CD14-positive monocyte (primary cell): ENCODE results near the gene LARP4B. TPM values are rescaled to one million over a fixed set of nuclear protein-coding genes. Genes with fewer than 3 reads are reported as not detected.

Experiments
- DNase-seq, 3 donors: peaks; one replicate each; pipeline ENCODE4 v3.0.0-alpha.2; 2011 to 2022
- H2AFZ ChIP-seq: 2 replicates; pipeline ENCODE4 v1.6.0; 2012; ENCODE audit warnings: mild to moderate bottlenecking, low read depth, low read length, inconsistent platforms; ENCODE audit not compliant: insufficient read depth, poor library complexity, severe bottlenecking
- H3K27ac ChIP-seq, 2 donors: 1 replicate in 1 of 2; 2 replicates in 1 of 2; pipeline ENCODE4 v1.5.1; 2012 to 2013; ENCODE audit warnings: low read length in 2 of 2, control low read depth in 1 of 2, inconsistent platforms in 1 of 2, low read depth in 1 of 2, mild to moderate bottlenecking in 1 of 2
- H3K27me3 ChIP-seq, 2 donors: one replicate each; pipeline versions ENCODE4 v1.6.0 to v1.6.1; 2011 to 2013; ENCODE audit warnings: low read length in 2 of 2; ENCODE audit not compliant: control insufficient read depth in 2 of 2, insufficient read depth in 2 of 2
- H3K36me3 ChIP-seq, 2 donors: replicated peaks in 1 of 2; 1 replicate in 1 of 2; 2 replicates in 1 of 2; pipeline versions ENCODE4 v1.5.1 to v1.6.1; 2012 to 2013; ENCODE audit warnings: low read length in 2 of 2, control low read depth in 1 of 2, inconsistent platforms in 1 of 2, mild to moderate bottlenecking in 1 of 2; ENCODE audit not compliant: insufficient read depth in 2 of 2, control insufficient read depth in 1 of 2
- H3K4me1 ChIP-seq, 2 donors: 1 replicate in 1 of 2; 2 replicates in 1 of 2; pipeline versions ENCODE4 v1.5.1 to v1.6.1; 2012 to 2013; ENCODE audit warnings: low read length in 2 of 2, control low read depth in 1 of 2, inconsistent platforms in 1 of 2, mild to moderate bottlenecking in 1 of 2, moderate library complexity in 1 of 2; ENCODE audit not compliant: insufficient read depth in 2 of 2, control insufficient read depth in 1 of 2
- H3K4me2 ChIP-seq: replicated peaks from 2 replicates; pipeline ENCODE3; 2012; ENCODE audit warnings: low read length, moderate library complexity, mild to moderate bottlenecking; ENCODE audit not compliant: poor library complexity, severe bottlenecking; ENCODE audit errors: extremely low read depth
- H3K4me3 ChIP-seq, 3 experiments: fragments of 200-600 bp in 1 of 3; sonication (generic) in 1 of 3; replicated peaks in 1 of 3; 1 replicate in 2 of 3; 2 replicates in 1 of 3; pipeline ENCODE4 v1.5.1; 2011 to 2013; ENCODE audit warnings: low read length in 3 of 3, mild to moderate bottlenecking in 3 of 3, control low read depth in 2 of 3, low read depth in 2 of 3, inconsistent platforms in 1 of 3, moderate library complexity in 1 of 3
- H3K79me2 ChIP-seq: 2 replicates; pipeline ENCODE4 v1.6.0; 2012; ENCODE audit warnings: mild to moderate bottlenecking, control low read depth, inconsistent platforms, low read length, moderate library complexity; ENCODE audit not compliant: insufficient read depth
- H3K9ac ChIP-seq: 2 replicates; pipeline ENCODE4 v1.6.0; 2017; ENCODE audit warnings: low read length, mild to moderate bottlenecking; ENCODE audit not compliant: insufficient read depth, poor library complexity, severe bottlenecking
- H3K9me3 ChIP-seq, 2 donors: replicated peaks in 1 of 2; 1 replicate in 1 of 2; 2 replicates in 1 of 2; pipeline versions ENCODE4 v1.5.1 to v1.6.1; 2012 to 2013; ENCODE audit warnings: low read length in 2 of 2, control low read depth in 1 of 2; ENCODE audit not compliant: control insufficient read depth in 1 of 2, insufficient read depth in 1 of 2
- H4K20me1 ChIP-seq: 2 replicates; pipeline ENCODE4 v1.6.0; 2012; ENCODE audit warnings: mild to moderate bottlenecking, low read length, control low read depth, moderate library complexity; ENCODE audit not compliant: insufficient read depth
- H3K27ac Mint-ChIP-seq, 7 donors: one replicate each; pipeline ENCODE4 v1.8.0; 2020; ENCODE audit warnings: mild to moderate bottlenecking in 7 of 7, mixed read lengths in 7 of 7, moderate library complexity in 6 of 7, inconsistent platforms in 2 of 7
- H3K27me3 Mint-ChIP-seq, 3 donors: one replicate each; pipeline ENCODE4 v1.8.0; 2021 to 2022; ENCODE audit warnings: low read depth in 3 of 3, mild to moderate bottlenecking in 3 of 3, mixed read lengths in 3 of 3, moderate library complexity in 3 of 3, inconsistent platforms in 1 of 3
- H3K36me3 Mint-ChIP-seq, 2 donors: one replicate each; pipeline ENCODE4 v1.8.0; 2020; ENCODE audit warnings: mixed read lengths in 2 of 2, inconsistent platforms in 1 of 2, mild to moderate bottlenecking in 1 of 2
- H3K4me1 Mint-ChIP-seq: one replicate; pipeline ENCODE4 v1.8.0; 2020; ENCODE audit warnings: mild to moderate bottlenecking, mixed read lengths
- H3K4me3 Mint-ChIP-seq, 2 donors: one replicate each; pipeline ENCODE4 v1.8.0; 2020; ENCODE audit warnings: mild to moderate bottlenecking in 2 of 2, mixed read lengths in 2 of 2, moderate library complexity in 1 of 2
- H3K9me3 Mint-ChIP-seq, 7 donors: one replicate each; pipeline ENCODE4 v1.8.0; 2020 to 2022; ENCODE audit warnings: mixed read lengths in 7 of 7, mild to moderate bottlenecking in 6 of 7, moderate library complexity in 6 of 7, inconsistent platforms in 2 of 7
- CTCF ChIP-seq: fragments of 200-600 bp; IDR thresholded peaks from one replicate; pipeline ENCODE4 v1.8.0; 2022; ENCODE audit warnings: antibody characterized with exemption, mild to moderate bottlenecking
- WGBS: methylation state at CpG from one replicate; pipeline ENCODE4 v1.1.5; 2013; ENCODE audit warnings: missing lambda C conversion rate; ENCODE audit not compliant: insufficient coverage; 5-methylcytosine and 5-hydroxymethylcytosine counted together
- intact Hi-C, 2 donors: fragments of 100-400 bp; cut with micrococcal nuclease; formaldehyde crosslinking; loops; one replicate each; pipeline versions ENCODE4 v1.15.0 to v1.15.1; 2023
- polyA plus RNA-seq, 3 donors: library from polyadenylated mRNA; depleted of rRNA in 1 of 3; unstranded in 2 of 3; stranded (reverse) in 1 of 3; fragments of 300-500 nt in 2 of 3; fragments of >200 nt in 1 of 3; fragmentation: Illumina TruSeq in 2 of 3; gene quantifications; 1 replicate in 2 of 3; 2 replicates in 1 of 3; pipeline ENCODE4 v1.2.3, GENCODE V29; 2012 to 2021

The LARP4B gene
- polyA plus RNA-seq, 3 donors = 17.2 to 52.3 (median 33.0) TPM

- H4K20me1 ChIP-seq = peaks cover 38% of the 10 kb centered on the region
- no peak overlapping the region for H3K4me2 ChIP-seq
- no peak overlapping the region for H2AFZ ChIP-seq
- H3K9me3 Mint-ChIP-seq = no peaks in the 10 kb centered on the region
- intact Hi-C loops = no loop called here
- peak overlapping the region in 1 of 7 donors; percentile 46 for H3K27ac Mint-ChIP-seq
- H3K9ac ChIP-seq = no peak overlapping the region
- H3K27me3 Mint-ChIP-seq = peaks cover 0 to 2% (median 1%) of the 10 kb centered on the region in 3 donors
- peaks cover 8 to 16% of the 10 kb centered on the region in 2 donors for H3K4me1 ChIP-seq
- H3K4me3 ChIP-seq = no peak overlapping the region
- H3K36me3 Mint-ChIP-seq = peaks cover 75 to 88% of the 10 kb centered on the region in 2 donors
- H3K9me3 ChIP-seq = no peaks in the 10 kb centered on the region
- H3K4me1 Mint-ChIP-seq = peaks cover 25% of the 10 kb centered on the region
- WGBS = 89% methylated on average over 6 of the region's 6 CpGs
- no peaks in the 10 kb centered on the region for H3K79me2 ChIP-seq
- peak overlapping the region in 1 of 2 donors; percentile 47 for H3K27ac ChIP-seq
- no peak overlapping the region for H3K4me3 Mint-ChIP-seq
- no peak for TF ChIP-seq CTCF
- no peaks in the 10 kb centered on the region for H3K27me3 ChIP-seq
- DNase-seq = no peak
- peaks cover 81 to 98% of the 10 kb centered on the region in 2 donors for H3K36me3 ChIP-seq
Measured at GRCh38 chr10:817371-817770, 114.1 kb downstream of the LARP4B start.

DNA sequence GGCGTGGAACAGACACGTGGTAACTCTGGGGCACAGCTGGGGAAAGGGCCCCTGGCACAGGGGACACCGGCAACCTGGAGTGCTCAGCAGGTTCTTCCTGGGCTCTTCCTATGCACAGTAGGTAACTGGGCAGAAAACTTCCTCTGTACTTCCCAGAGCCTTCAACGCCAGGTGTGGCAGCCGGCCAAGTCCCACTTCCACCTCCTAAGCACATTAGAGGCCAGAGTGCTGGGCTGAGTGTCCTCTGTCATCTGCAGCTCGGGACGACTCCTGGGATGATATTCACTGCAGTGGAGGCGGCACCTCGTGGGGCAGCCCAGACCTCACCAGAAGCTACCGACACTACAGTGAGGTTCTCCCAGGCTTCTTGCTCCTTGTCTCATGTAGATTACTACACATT is 114.5 kb downstream of the LARP4B start:
- Histone ChIP-seq H3K27me3 (no peaks in the 10 kb centered on the region), H3K9ac (no peak overlapping the region), H4K20me1 (peaks cover 35% of the 10 kb centered on the region), H3K79me2 (no peaks in the 10 kb centered on the region), H2AFZ (no peak overlapping the region), H3K4me2 (no peak overlapping the region), H3K4me3 (no peak overlapping the region), H3K4me1 (peaks cover 4 to 12% of the 10 kb centered on the region in 2 donors), H3K27ac (no peak overlapping the region), H3K9me3 (no peaks in the 10 kb centered on the region), H3K36me3 (peaks cover 83 to 98% of the 10 kb centered on the region in 2 donors)
- Mint-ChIP-seq H3K4me1 (peaks cover 21% of the 10 kb centered on the region), H3K9me3 (no peaks in the 10 kb centered on the region), H3K4me3 (no peak overlapping the region), H3K27me3 (peaks cover 0 to 2% (median 1%) of the 10 kb centered on the region in 3 donors), H3K36me3 (peaks cover 78 to 88% of the 10 kb centered on the region in 2 donors), H3K27ac (no peak overlapping the region)
- WGBS = 86% methylated on average over 8 of the region's 10 CpGs
- intact Hi-C loops = no loop called here
- no peak for TF ChIP-seq CTCF
- no peak for DNase-seq
